Measurements from ENCODE around the gene C16orf46.

GRCh38 chr16:81042821-81043220 is 34.2 kb downstream of the C16orf46 start:
- TF ChIP-seq GATA2 (IDR thresholded peaks at IDR 0.05; ENCODE audit: low read depth, low read length): no peak
- no peak for TF ChIP-seq GATA3 (IDR thresholded peaks at IDR 0.05; ENCODE audit: low read depth, low read length)
